Stomach smooth muscle (tissue), 2 donors: Measurements from ENCODE around the gene ZBTB4.

Source experiments
- H3K27ac ChIP-seq: one replicate; pipeline ENCODE4 v1.7.0; 2013; ENCODE audit warnings: mild to moderate bottlenecking, low read length, inconsistent platforms
- H3K27me3 ChIP-seq, 2 donors: one replicate each; pipeline ENCODE4 v1.7.0; 2013; ENCODE audit warnings: low read length in 2 of 2; ENCODE audit not compliant: insufficient read depth in 2 of 2, control insufficient read depth in 1 of 2
- H3K36me3 ChIP-seq, 2 donors: one replicate each; pipeline ENCODE4 v1.7.0; 2013; ENCODE audit warnings: low read length in 2 of 2; ENCODE audit not compliant: control insufficient read depth in 2 of 2, insufficient read depth in 2 of 2
- H3K4me1 ChIP-seq: one replicate; pipeline ENCODE4 v1.7.0; 2013; ENCODE audit warnings: low read length; ENCODE audit not compliant: control insufficient read depth, insufficient read depth
- H3K4me3 ChIP-seq, 2 donors: one replicate each; pipeline ENCODE4 v1.7.0; 2013; ENCODE audit warnings: low read length in 2 of 2
- H3K9ac ChIP-seq, 2 donors: one replicate each; pipeline ENCODE4 v1.7.0; 2013; ENCODE audit warnings: low read length in 2 of 2, mild to moderate bottlenecking in 1 of 2
- H3K9me3 ChIP-seq, 2 donors: one replicate each; pipeline ENCODE4 v1.7.0; 2013; ENCODE audit warnings: low read length in 2 of 2; ENCODE audit not compliant: control insufficient read depth in 2 of 2
- donor health status: healthy.
- donor health status: Pancreatic carcinoma.

ZBTB4 gene

DNA sequence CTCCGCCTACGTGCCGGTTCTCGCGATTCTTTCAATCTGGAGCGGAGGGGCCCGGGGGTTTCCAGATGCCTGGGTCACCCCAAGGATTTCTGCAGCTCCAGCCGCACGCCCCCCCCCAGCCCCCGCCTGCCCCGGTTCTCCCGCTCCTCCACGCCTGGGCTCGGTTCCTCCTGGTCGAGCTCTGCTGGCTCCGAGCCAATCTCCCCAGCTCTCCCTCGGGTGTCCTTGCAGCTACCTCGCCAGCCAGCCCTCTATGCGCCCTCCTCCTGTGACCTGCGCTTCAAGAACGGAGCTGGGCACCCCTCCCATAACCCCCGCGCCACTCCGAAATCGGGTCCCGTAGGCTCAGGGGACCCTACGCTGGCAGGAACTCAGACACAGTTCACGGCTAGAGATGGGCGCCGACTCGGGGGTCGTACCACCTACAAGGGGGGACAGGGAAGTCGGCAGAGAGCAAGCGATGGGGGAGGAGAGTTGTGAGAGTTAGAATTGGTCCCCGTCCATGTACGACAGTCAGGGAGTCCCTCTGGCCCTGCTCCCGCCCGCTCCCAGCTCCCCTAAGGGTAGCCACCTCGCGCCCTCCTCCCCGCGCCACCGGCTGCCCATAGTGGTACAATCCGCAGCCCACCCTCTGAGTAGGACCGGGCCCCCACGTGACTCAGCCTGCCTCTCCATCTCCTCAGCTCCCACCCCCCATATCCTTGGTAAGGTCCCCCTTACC lies 39.2 kb downstream of the ZBTB4 start:
- Histone ChIP-seq H3K9ac (peak overlapping the region in 1 of 2 donors; percentile 15), H3K4me3 (peak overlapping the region; percentile 49 to 51), H3K36me3 (no peaks in the 10 kb centered on the region), H3K4me1 (peaks cover 49% of the 10 kb centered on the region), H3K27ac (no peak overlapping the region), H3K9me3 (no peaks in the 10 kb centered on the region), H3K27me3 (peaks cover 65 to 77% of the 10 kb centered on the region in 2 donors)

GRCh38 chr17:7439462-7440112 lies 39.8 kb downstream of the ZBTB4 start, which contains the start of gene FGF11:
Gene FGF11 (plus strand): TSS chr17:7439512. CDS start chr17:7439621, 109 bp downstream.
- Histone ChIP-seq H3K27ac (no peak within 1 kb of the TSS), H3K4me3 (peak within 1 kb of the TSS; percentile 49 to 51), H3K36me3 (no peaks in the 10 kb centered on the region), H3K9me3 (no peaks in the 10 kb centered on the region), H3K27me3 (peaks cover 64 to 73% of the 10 kb centered on the region in 2 donors), H3K4me1 (peaks cover 46% of the 10 kb centered on the region), H3K9ac (peak within 1 kb of the TSS in 1 of 2 donors; percentile 15)

DNA sequence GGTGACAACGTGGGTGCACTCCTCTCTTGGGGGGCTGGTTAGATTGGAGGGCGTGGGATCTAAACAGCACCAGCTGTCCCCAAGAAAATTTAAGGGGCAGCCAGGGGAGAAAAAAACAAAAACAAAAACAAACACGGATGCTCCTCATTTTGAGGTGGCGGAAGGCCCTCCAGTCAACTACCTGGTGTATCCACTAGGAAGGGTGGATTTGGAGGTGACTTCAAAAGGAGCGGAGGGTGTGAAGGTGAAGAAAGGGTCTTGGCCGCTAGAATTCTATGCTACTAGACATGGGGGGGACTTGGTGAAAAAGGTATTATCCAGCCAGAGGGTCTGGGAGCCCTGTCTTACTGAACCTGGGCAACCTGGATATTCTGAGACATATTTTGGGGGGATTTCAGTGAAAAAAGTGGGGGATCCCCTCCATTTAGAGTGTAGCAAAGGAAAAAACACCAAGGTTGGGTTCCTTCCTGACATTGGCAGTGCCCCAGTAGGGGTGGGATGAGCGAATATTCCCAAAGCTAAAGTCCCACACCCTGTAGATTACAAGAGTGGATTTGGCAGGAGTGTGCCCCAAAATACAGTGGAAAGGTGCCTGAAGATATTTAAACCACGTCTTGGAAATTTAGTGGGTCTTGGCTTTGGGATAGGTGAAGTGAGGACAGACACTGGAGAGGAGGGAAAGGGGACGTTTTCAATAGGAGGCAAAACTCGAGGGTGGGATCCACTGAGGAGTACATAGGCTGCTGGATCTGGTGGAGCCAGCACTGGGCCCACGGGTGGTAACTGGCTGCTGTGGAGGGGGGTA lies 40.6 kb downstream of the ZBTB4 start:
- Histone ChIP-seq H3K4me1 (peaks cover 46% of the 10 kb centered on the region), H3K9ac (no peak overlapping the region), H3K27ac (no peak overlapping the region)

DNA sequence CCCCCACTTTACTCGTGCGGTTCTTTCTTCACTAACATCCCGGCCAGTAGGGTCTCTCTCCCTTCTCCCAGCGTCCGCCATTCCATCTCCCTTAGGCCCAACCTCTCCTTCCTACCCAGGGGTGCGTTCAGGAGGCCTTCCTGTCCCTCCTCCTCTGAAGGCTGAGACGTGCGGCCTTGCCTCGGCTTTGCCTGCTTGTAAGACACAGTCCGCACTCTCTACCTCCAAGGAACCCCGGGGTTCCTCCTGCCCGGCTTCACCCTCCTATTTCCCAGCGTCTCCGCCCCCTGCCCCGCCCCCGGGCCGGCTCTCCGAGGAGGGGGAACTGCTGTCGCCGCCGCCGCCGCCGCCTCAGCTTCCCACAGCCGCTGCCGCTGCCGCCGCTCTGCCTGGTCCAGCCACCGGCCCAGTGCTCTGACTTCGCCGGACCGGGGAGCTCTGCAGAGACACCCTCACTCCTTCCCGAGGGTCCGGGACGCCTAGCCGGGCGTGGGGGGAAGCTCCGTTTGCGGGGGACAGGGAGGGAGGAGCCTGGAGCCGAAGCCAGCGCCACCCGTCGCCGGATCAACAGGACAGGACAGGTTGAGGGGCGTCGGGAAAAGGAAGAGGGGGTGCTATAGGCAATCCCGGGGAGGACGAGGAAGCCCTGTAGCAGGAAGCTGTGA lies 41.3 kb downstream of the ZBTB4 start:
- Histone ChIP-seq H3K4me1 (peaks cover 46% of the 10 kb centered on the region), H3K27me3 (peaks cover 62 to 71% of the 10 kb centered on the region in 2 donors), H3K9ac (no peak overlapping the region), H3K4me3 (peak overlapping the region in 1 of 2 donors; percentile 29), H3K36me3 (no peaks in the 10 kb centered on the region), H3K9me3 (no peaks in the 10 kb centered on the region), H3K27ac (no peak overlapping the region)

More for the DNA sequence above, 40.6 kb downstream of the ZBTB4 start:
- no peaks in the 10 kb centered on the region for H3K36me3 ChIP-seq
- H3K9me3 ChIP-seq, result no peaks in the 10 kb centered on the region
- no peak overlapping the region for H3K4me3 ChIP-seq
- peaks cover 63 to 70% of the 10 kb centered on the region in 2 donors for H3K27me3 ChIP-seq

DNA sequence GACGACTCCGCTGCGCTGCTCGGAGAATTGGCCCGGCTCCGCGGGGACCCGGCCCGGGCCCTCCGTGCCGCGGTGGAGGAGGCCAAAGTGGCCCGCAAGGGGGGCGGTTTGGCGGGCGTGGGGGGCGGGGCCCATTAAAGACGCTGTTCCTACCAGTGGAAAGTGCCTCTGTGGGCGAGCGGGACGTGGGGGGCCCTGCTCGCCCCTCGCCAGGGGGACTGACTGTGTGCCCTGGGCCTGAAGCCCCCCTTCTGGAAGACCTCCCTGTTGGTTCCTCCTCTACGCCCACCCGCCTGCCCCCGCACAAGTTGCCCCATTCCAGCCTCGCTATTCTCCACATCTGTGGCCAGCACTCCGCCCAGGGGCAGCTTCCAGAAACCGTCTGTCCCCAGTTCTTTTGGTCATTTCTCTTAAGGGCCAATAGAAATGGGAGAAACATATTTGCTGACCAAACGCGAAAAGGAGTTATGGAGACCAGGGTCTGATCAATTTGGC lies 42.0 kb downstream of the ZBTB4 start:
- H3K9ac ChIP-seq, result no peak overlapping the region
- no peaks in the 10 kb centered on the region for H3K9me3 ChIP-seq
- H3K27me3 ChIP-seq, result peaks cover 64 to 67% of the 10 kb centered on the region in 2 donors

DNA sequence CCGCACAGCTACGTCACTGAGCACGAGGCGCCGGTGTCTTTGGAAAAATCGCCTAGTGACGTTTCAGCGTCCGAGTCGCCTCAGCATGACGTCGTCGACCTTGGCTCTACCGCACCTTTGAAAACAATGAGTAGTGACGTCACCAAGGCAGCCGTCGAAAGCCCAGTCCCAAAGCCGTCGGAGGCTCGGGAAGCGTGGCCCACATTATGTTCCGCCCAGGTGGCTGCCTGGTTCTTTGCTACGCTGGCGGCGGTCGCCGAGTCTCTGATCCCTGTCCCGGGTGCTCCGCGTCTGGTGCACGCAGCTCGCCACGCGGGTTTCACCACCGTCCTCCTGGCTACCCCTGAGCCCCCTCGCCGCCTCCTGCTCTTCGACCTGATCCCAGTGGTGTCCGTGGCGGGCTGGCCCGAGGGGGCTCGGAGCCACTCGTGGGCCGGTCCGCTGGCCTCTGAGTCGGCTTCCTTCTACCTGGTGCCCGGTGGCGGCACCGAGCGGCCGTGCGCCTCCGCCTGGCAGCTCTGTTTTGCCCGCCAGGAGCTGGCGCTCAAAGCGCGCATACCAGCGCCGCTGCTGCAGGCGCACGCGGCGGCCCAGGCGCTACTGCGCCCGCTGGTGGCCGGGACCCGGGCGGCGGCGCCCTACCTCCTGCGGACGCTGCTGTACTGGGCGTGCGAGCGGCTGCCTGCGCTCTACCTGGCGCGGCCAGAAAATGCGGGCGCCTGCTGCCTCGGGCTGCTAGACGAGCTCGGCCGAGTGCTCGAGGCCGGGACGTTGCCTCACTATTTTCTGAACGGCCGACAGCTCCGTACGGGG lies 42.7 kb downstream of the ZBTB4 start:
- Histone ChIP-seq H3K27ac (no peak overlapping the region), H3K4me1 (peaks cover 46% of the 10 kb centered on the region), H3K9me3 (no peaks in the 10 kb centered on the region), H3K9ac (no peak overlapping the region), H3K36me3 (no peaks in the 10 kb centered on the region), H3K4me3 (peak overlapping the region; percentile 17 to 65), H3K27me3 (peaks cover 65 to 71% of the 10 kb centered on the region in 2 donors)

More for the DNA sequence above, 42.0 kb downstream of the ZBTB4 start:
- peaks cover 46% of the 10 kb centered on the region for H3K4me1 ChIP-seq
- H3K36me3 ChIP-seq, result no peaks in the 10 kb centered on the region
- peak overlapping the region in 1 of 2 donors; percentile 65 for H3K4me3 ChIP-seq
- H3K27ac ChIP-seq, result no peak overlapping the region

- Histone ChIP-seq H3K9me3 (no peaks in the 10 kb centered on the region), H3K27me3 (peaks cover 57 to 63% of the 10 kb centered on the region in 2 donors), H3K4me1 (peaks cover 46% of the 10 kb centered on the region), H3K9ac (no peak overlapping the region), H3K36me3 (no peaks in the 10 kb centered on the region), H3K4me3 (peak overlapping the region; percentile 17 to 65), H3K27ac (no peak overlapping the region)
These were observed 43.5 kb downstream of the ZBTB4 start for GRCh38 chr17:7435676-7436555.

GRCh38 chr17:7432296-7432695 lies 47.1 kb downstream of the ZBTB4 start:
- peaks cover 27 to 28% of the 10 kb centered on the region in 2 donors for H3K27me3 ChIP-seq
- H3K4me1 ChIP-seq, result peaks cover 19% of the 10 kb centered on the region
- H3K4me3 ChIP-seq, result no peak overlapping the region
- no peaks in the 10 kb centered on the region for H3K9me3 ChIP-seq
- H3K36me3 ChIP-seq, result no peaks in the 10 kb centered on the region
- H3K9ac ChIP-seq, result no peak overlapping the region
- H3K27ac ChIP-seq, result no peak overlapping the region

GRCh38 chr17:7431231-7431630 lies 48.2 kb downstream of the ZBTB4 start:
- H3K27ac ChIP-seq, result no peak overlapping the region
- no peak overlapping the region for H3K4me3 ChIP-seq
- no peaks in the 10 kb centered on the region for H3K36me3 ChIP-seq
- H3K9ac ChIP-seq, result no peak overlapping the region
- peaks cover 10% of the 10 kb centered on the region for H3K4me1 ChIP-seq
- H3K27me3 ChIP-seq, result peaks cover 21 to 24% of the 10 kb centered on the region in 2 donors
- H3K9me3 ChIP-seq, result no peaks in the 10 kb centered on the region
